GM21619 (cell line): ENCODE data around the gene H19.

Experiments
- ATAC-seq: cut with Tn5 transposase; IDR thresholded peaks from one replicate; pipeline ENCODE4 v1.9.1; 2021; ENCODE audit not compliant: unreplicated experiment

Gene H19

GRCh38 chr11:1983601-1983961, 14.1 kb downstream of the H19 start:
- no peak for ATAC-seq

- no peak for ATAC-seq
Measured at GRCh38 chr11:1982873-1983600, 14.6 kb downstream of the H19 start.

- no peak for ATAC-seq
Measured at GRCh38 chr11:1979607-1980006, 18.0 kb downstream of the H19 start.

- no peak for ATAC-seq
Measured at GRCh38 chr11:1978720-1979473, 18.7 kb downstream of the H19 start.

- ATAC-seq: no peak
Measured at GRCh38 chr11:1975185-1975584, 22.5 kb downstream of the H19 start.

GRCh38 chr11:1970956-1971355, 26.7 kb downstream of the H19 start:
- ATAC-seq: no peak

GRCh38 chr11:1969776-1970175, 27.9 kb downstream of the H19 start:
- ATAC-seq: no peak

GRCh38 chr11:1969035-1969434, 28.6 kb downstream of the H19 start:
- ATAC-seq: no peak

- ATAC-seq: no peak
Measured at GRCh38 chr11:1968454-1969002, 29.1 kb downstream of the H19 start.

GRCh38 chr11:1967641-1968225, 29.9 kb downstream of the H19 start:
- no peak for ATAC-seq

- ATAC-seq: no peak
Measured at GRCh38 chr11:1966531-1966930, 31.1 kb downstream of the H19 start.

- no peak for ATAC-seq
Measured at GRCh38 chr11:1964955-1965354, 32.7 kb downstream of the H19 start.

GRCh38 chr11:1964348-1964747, 33.3 kb downstream of the H19 start:
- no peak for ATAC-seq

- ATAC-seq: no peak
Measured at GRCh38 chr11:1963864-1964263, 33.8 kb downstream of the H19 start.

GRCh38 chr11:1959786-1960185, 37.9 kb downstream of the H19 start:
- ATAC-seq: no peak

- no peak for ATAC-seq
Measured at GRCh38 chr11:1958367-1958766, 39.3 kb downstream of the H19 start.

- ATAC-seq: no peak
Measured at GRCh38 chr11:1953489-1954266, 44.0 kb downstream of the H19 start.

GRCh38 chr11:1952806-1953482, 44.7 kb downstream of the H19 start:
- no peak for ATAC-seq

- no peak for ATAC-seq
Measured at GRCh38 chr11:1949922-1950321, 47.7 kb downstream of the H19 start.

- no peak for ATAC-seq
Measured at GRCh38 chr11:1949302-1949701, 48.3 kb downstream of the H19 start.

- no peak for ATAC-seq
Measured at GRCh38 chr11:1948389-1948788, 49.3 kb downstream of the H19 start.
